Head of caudate nucleus (tissue), 42 donors: Measurements from ENCODE around the gene RHBDD1.

ENCODE experiments used
- DNase-seq, 42 donors: peaks; one replicate each; pipeline versions ENCODE4 v3.0.0 to v3.0.0-alpha.2; 2020 to 2021; ENCODE audit warnings: mixed read lengths in 7 of 42
- intact Hi-C: fragments of 100-400 bp; cut with DNase I; formaldehyde crosslinking; loops from one replicate; pipeline ENCODE4 v1.15.0; 2022

The RHBDD1 gene

GRCh38 chr2:227036527-227036926, 200.7 kb downstream of the RHBDD1 start:
- intact Hi-C loops: no loop called here
- no peak for DNase-seq

- intact Hi-C loops: no loop called here
- no peak for DNase-seq
Measured at GRCh38 chr2:227038550-227039189, 202.8 kb downstream of the RHBDD1 start.

GRCh38 chr2:227043981-227044380, 208.1 kb downstream of the RHBDD1 start:
- intact Hi-C loops: no loop called here
- DNase-seq: no peak
